ENCODE results near the gene ASCC3. TPM values are rescaled to one million over a fixed set of nuclear protein-coding genes. Genes with fewer than 3 reads are reported as not detected.

The ASCC3 gene
- total and polyA plus RNA-seq, 2 experiments from 2014 or later, result 49.1 to 60.2 TPM

DNA sequence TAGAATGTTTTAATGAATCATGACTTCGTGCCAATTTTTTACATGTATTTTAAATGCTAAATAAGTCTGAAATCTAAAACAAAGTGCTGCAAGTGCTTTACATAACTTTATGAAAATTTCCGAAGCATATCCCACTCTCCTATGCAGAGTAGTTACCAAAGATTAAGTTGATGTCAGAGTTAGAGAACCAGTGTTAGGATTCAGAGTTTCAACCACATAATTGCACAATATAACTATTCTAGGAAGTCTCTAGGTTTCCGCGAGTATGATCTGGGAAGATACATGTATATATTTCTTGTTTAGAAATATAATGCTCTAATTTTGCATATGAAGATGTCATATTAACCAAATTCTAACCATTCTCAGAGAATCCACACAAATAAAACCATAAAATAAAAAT is 74.8 kb downstream of the ASCC3 start:
- 98 to 99% methylated on average over 4 of the region's 4 CpGs for WGBS, 2 experiments (ENCODE audit: low coverage in 1 of 2, low lambda C conversion rate in 2 of 2, missing lambda C conversion rate in 2 of 2)
- no peak overlapping the region for H2AFZ ChIP-seq

DNA sequence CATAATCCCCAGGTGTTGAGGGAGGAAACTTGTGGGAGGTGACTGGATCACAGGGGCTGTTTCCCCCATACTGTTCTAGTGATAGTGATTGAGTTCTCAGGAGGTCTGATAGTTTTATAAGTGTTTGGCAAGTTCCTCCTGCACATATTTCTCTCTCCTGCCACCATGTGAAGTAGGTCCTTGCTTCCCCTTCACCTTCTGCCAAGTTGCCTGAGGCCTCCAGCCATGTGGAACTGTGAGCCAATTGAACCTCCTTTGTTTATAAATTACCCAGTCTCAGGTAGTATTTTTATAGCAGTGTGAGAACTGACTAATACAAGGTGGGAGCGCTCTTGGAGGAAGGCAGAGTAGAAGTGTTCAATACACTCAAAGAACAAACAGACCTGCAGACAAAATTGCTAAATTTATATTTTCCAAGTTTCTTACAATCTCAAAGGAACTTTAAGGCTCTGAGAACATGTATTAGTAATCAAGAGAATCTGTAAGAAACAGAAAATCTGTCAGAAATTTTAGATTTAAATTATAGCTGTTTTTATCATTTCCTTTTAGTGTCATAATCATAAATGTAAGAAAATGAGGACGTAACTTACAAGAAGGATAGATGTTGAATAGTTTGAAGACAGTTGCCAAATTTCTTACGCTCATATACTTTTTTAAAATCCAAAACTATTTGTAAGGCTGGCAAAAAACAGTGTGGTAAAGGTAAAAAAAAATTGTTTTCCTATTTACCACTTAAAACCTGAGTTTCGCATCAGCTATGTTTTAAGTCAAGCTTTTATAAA is 77.7 kb downstream of the ASCC3 start:
- no peaks in the 10 kb centered on the region for H4K20me1 ChIP-seq (ENCODE audit: insufficient read depth)

More for the DNA sequence above, 74.8 kb downstream of the ASCC3 start:
- H3K27me3 ChIP-seq (replicated peaks; ENCODE audit: insufficient read depth), result no peaks in the 10 kb centered on the region
- no peaks in the 10 kb centered on the region for H3K9me2 ChIP-seq (ENCODE audit: insufficient read depth)
- peaks cover 10% of the 10 kb centered on the region; the same call in 1 of the 2 replicates for H3F3A ChIP-seq (ENCODE audit: insufficient read depth)
- no peak overlapping the region for H3K4me3 ChIP-seq
- in situ Hi-C loops (cut with MboI), result no loop called here
- H3K36me3 ChIP-seq (ENCODE audit: low read depth), result 0 out of 2 replicates have a peak, but pooled peaks cover 6% of the 10 kb centered on the region
- peaks cover 3% of the 10 kb centered on the region; the same call in 1 of the 2 replicates for H4K20me1 ChIP-seq (ENCODE audit: insufficient read depth)
- H3K79me2 ChIP-seq (ENCODE audit: insufficient read depth), result peaks cover 100% of the 10 kb centered on the region
- H3K27ac ChIP-seq, result no peak overlapping the region
- H3K9me3 ChIP-seq (ENCODE audit: low read depth), result no peaks in the 10 kb centered on the region
- no peak for DNase-seq
- H3K9ac ChIP-seq, result no peak overlapping the region
- no peak for TF ChIP-seq EZH2 (IDR thresholded peaks at IDR 0.05; ENCODE audit: insufficient read depth, poor library complexity, severe bottlenecking)
- no peak overlapping the region for H3K4me2 ChIP-seq (ENCODE audit: unreplicated experiment)
- H3K4me1 ChIP-seq (ENCODE audit: insufficient read depth), result peaks cover 17% of the 10 kb centered on the region

GRCh38 chr6:100801036-100801435 is 80.1 kb downstream of the ASCC3 start:
- Histone ChIP-seq H3K36me3 (ENCODE audit: low read depth) (peaks cover 23% of the 10 kb centered on the region), H4K20me1 (ENCODE audit: insufficient read depth) (no peaks in the 10 kb centered on the region), H3K9me2 (ENCODE audit: insufficient read depth) (no peaks in the 10 kb centered on the region), H3K27ac (no peak overlapping the region), H3K27me3 (replicated peaks; ENCODE audit: insufficient read depth) (no peaks in the 10 kb centered on the region), H3K79me2 (ENCODE audit: insufficient read depth) (peaks cover 80% of the 10 kb centered on the region), H3K4me1 (ENCODE audit: insufficient read depth) (no peaks in the 10 kb centered on the region), H3K9ac (no peak overlapping the region), H3K4me3 (no peak overlapping the region), H3F3A (ENCODE audit: insufficient read depth) (peaks cover 5% of the 10 kb centered on the region; the same call in 1 of the 2 replicates), H3K9me3 (ENCODE audit: low read depth) (no peaks in the 10 kb centered on the region), H2AFZ (no peak overlapping the region), H3K4me2 (ENCODE audit: unreplicated experiment) (no peak overlapping the region)
- 98 to 100% methylated on average over 1 of the region's 1 CpG for WGBS, 2 experiments (ENCODE audit: low coverage in 1 of 2, low lambda C conversion rate in 2 of 2, missing lambda C conversion rate in 2 of 2)
- no peak for DNase-seq
- no peak for TF ChIP-seq EZH2 (IDR thresholded peaks at IDR 0.05; ENCODE audit: insufficient read depth, poor library complexity, severe bottlenecking)
- no peak for TF ChIP-seq EZH2phosphoT487 (IDR thresholded peaks at IDR 0.05; ENCODE audit: insufficient read depth, low read depth)
- in situ Hi-C loops (cut with MboI), result no loop called here

More for the DNA sequence above, 77.7 kb downstream of the ASCC3 start:
- Histone ChIP-seq H2AFZ (no peak overlapping the region), H3K9me2 (ENCODE audit: insufficient read depth) (no peaks in the 10 kb centered on the region), H3K36me3 (ENCODE audit: low read depth) (peaks cover 20% of the 10 kb centered on the region), H3K79me2 (ENCODE audit: insufficient read depth) (peaks cover 95% of the 10 kb centered on the region), H3K9me3 (ENCODE audit: low read depth) (no peaks in the 10 kb centered on the region), H3K27me3 (replicated peaks; ENCODE audit: insufficient read depth) (no peaks in the 10 kb centered on the region), H3K4me2 (ENCODE audit: unreplicated experiment) (no peak overlapping the region), H3F3A (ENCODE audit: insufficient read depth) (peaks cover 5% of the 10 kb centered on the region; the same call in 1 of the 2 replicates), H3K4me3 (no peak overlapping the region), H3K9ac (no peak overlapping the region), H3K27ac (no peak overlapping the region), H3K4me1 (ENCODE audit: insufficient read depth) (peaks cover 7% of the 10 kb centered on the region)
- in situ Hi-C loops (cut with MboI), result no loop called here
- no peak for DNase-seq
- TF ChIP-seq EZH2 (IDR thresholded peaks at IDR 0.05; ENCODE audit: insufficient read depth, poor library complexity, severe bottlenecking), result no peak
- WGBS, 2 experiments (ENCODE audit: low coverage in 1 of 2, low lambda C conversion rate in 2 of 2, missing lambda C conversion rate in 2 of 2), result 98 to 100% methylated on average over 4 of the region's 4 CpGs

GRCh38 chr6:100796049-100796823 is 84.9 kb downstream of the ASCC3 start:
- Histone ChIP-seq H3K27ac (no peak overlapping the region), H3K36me3 (ENCODE audit: low read depth) (peaks cover 18% of the 10 kb centered on the region), H3K4me3 (no peak overlapping the region), H3K4me1 (ENCODE audit: insufficient read depth) (no peaks in the 10 kb centered on the region), H3K9ac (no peak overlapping the region), H3F3A (ENCODE audit: insufficient read depth) (peaks cover 5% of the 10 kb centered on the region; the same call in 1 of the 2 replicates), H3K4me2 (ENCODE audit: unreplicated experiment) (no peak overlapping the region), H3K9me3 (ENCODE audit: low read depth) (no peaks in the 10 kb centered on the region), H4K20me1 (ENCODE audit: insufficient read depth) (no peaks in the 10 kb centered on the region), H3K79me2 (ENCODE audit: insufficient read depth) (peaks cover 42% of the 10 kb centered on the region), H3K27me3 (replicated peaks; ENCODE audit: insufficient read depth) (no peaks in the 10 kb centered on the region), H2AFZ (no peak overlapping the region), H3K9me2 (ENCODE audit: insufficient read depth) (no peaks in the 10 kb centered on the region)
- 97 to 99% methylated on average over 4 of the region's 4 CpGs for WGBS, 2 experiments (ENCODE audit: low coverage in 1 of 2, low lambda C conversion rate in 2 of 2, missing lambda C conversion rate in 2 of 2)
- TF ChIP-seq EZH2phosphoT487 (IDR thresholded peaks at IDR 0.05; ENCODE audit: insufficient read depth, low read depth), result no peak
- TF ChIP-seq EZH2 (IDR thresholded peaks at IDR 0.05; ENCODE audit: insufficient read depth, poor library complexity, severe bottlenecking), result no peak
- no peak for DNase-seq
- in situ Hi-C loops (cut with MboI), result no loop called here

All from GM23248 (cell line).